GM12865 (cell line): Measurements from ENCODE around the gene ARHGEF1.

Experiments
- DNase-seq: peaks from one replicate; pipeline ENCODE4 v3.0.0; 2010; ENCODE audit warnings: low read depth
- H3K4me3 ChIP-seq: 2 replicates; pipeline ENCODE4 v1.5.1; 2011; ENCODE audit warnings: mild to moderate bottlenecking, low read depth, low read length, control low read depth
- TF ChIP-seq, protein P1 (sequence below): IDR thresholded peaks from 2 replicates; pipeline ENCODE4 v1.5.1; 2011; ENCODE audit warnings: low read length, control low read depth, low read depth, inconsistent platforms; ENCODE audit not compliant: insufficient read depth; ENCODE audit errors: missing control alignments

Gene ARHGEF1

GRCh38 chr19:41880329-41880708 lies 2.7 kb upstream of the ARHGEF1 start:
- DNase-seq = no peak
- TF ChIP-seq, protein P1, sequence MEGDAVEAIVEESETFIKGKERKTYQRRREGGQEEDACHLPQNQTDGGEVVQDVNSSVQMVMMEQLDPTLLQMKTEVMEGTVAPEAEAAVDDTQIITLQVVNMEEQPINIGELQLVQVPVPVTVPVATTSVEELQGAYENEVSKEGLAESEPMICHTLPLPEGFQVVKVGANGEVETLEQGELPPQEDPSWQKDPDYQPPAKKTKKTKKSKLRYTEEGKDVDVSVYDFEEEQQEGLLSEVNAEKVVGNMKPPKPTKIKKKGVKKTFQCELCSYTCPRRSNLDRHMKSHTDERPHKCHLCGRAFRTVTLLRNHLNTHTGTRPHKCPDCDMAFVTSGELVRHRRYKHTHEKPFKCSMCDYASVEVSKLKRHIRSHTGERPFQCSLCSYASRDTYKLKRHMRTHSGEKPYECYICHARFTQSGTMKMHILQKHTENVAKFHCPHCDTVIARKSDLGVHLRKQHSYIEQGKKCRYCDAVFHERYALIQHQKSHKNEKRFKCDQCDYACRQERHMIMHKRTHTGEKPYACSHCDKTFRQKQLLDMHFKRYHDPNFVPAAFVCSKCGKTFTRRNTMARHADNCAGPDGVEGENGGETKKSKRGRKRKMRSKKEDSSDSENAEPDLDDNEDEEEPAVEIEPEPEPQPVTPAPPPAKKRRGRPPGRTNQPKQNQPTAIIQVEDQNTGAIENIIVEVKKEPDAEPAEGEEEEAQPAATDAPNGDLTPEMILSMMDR = no peak
- H3K4me3 ChIP-seq = no peak overlapping the region

GRCh38 chr19:41883463-41883820 lies 458 bp downstream of the ARHGEF1 start:
- no peak for DNase-seq
- peak overlapping the region; percentile 96 for H3K4me3 ChIP-seq
- TF ChIP-seq, protein P1 = no peak

GRCh38 chr19:41883821-41884733 lies 1.1 kb downstream of the ARHGEF1 start:
- peak overlapping the region; percentile 96 for H3K4me3 ChIP-seq
- peak; percentile 99 for DNase-seq
- TF ChIP-seq, protein P1 = no peak

DNA sequence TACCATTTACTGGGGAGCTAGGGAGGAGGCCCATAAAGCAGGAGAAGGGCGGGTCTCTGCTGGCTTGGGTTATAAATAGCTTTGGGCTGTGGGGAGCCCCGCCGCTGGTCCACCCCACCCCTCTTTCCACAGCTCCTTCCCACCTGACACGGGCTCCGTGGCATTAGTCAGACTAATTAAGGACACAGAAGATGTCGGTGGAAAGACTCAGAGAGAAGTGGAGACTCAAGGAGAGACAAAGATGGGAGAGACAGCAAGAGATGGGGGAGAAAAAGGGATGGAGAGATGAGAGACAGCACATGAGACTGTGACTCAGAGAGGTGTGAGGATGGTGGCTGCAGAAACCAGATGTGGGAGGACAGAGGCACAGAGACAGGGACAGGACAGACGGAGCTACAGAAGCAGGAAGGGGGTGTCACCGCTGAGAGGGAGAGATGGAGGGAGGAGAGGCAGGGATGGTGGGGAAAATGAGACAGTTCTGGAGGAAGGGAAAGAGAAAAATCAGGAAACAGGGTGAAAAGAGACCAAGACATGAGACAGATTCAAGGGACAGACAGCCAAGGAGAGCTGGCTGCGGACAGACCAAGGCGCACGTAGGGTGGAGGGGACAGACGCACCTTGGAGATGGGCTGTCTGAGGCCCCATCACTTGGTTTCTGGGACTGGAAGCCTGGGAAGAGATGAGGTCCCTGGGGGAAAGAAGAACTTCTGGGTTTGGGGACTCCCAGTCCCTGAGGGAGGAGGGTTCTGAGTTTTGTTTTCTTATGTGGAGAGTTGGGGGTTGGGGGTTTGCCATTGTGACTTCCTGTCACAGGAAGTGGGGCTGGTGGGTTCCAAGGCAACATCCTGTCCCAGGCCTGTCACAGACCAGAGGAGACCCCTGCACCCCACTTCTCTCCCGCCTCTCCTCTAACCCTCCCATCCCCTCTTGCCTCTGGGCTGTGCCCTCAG lies 4.1 kb downstream of the ARHGEF1 start:
- H3K4me3 ChIP-seq = peak overlapping the region; percentile 62
- TF ChIP-seq, protein P1 = no peak
- peak; percentile 85 for DNase-seq

DNA sequence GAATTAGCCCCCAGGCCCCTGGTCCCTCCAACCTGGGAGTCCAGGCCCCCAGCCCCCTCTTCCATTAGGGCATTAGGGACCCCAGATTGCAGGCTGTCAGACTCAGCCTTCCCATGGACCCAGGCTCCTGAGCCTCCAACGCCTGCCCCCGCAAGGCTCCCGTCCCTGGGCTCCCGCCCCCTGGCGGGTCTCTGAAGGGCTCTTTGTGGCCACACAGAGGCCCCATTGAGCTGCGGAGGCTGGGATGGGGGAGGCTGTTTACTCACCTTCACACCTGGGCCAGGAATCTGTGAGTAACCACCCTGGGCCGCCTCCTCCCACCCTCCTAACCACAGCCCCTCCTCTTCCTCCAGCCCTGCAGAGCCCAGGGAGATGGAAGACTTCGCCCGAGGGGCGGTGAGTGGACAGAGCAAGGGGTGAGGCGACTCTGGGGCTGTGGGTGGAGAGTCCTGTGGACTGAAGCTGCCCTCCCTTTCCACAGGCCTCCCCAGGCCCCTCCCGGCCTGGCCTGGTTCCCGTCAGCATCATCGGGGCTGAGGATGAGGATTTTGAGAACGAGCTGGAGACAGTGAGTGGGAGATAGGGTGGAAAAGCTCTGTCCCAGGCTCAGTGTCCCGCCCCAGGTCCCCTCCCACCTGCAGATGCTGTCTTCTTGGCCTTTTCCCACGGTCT lies 4.9 kb downstream of the ARHGEF1 start:
- H3K4me3 ChIP-seq = peak overlapping the region; percentile 62
- TF ChIP-seq, protein P1 = peak; percentile 35

GRCh38 chr19:41888926-41889325 lies 5.9 kb downstream of the ARHGEF1 start:
- TF ChIP-seq, protein P1 = no peak
- no peak overlapping the region for H3K4me3 ChIP-seq
- DNase-seq = no peak

More for the DNA sequence above, 4.9 kb downstream of the ARHGEF1 start:
- DNase-seq = peak; percentile 82
